A673 (cell line): Measurements from ENCODE around the gene TRPM3. TPM values are rescaled to one million over a fixed set of nuclear protein-coding genes. Genes with fewer than 3 reads are reported as not detected.

ENCODE experiments used
- BruUV-seq: library from RNA; stranded (reverse); fragments of 400-500 nt; replicated peaks from 2 replicates; lab custom pipeline; 2021; lab: Mats Ljungman, UMichigan
- CTCF ChIA-PET: fragments of 300-600 bp; sonication (Branson Sonifier 250); formaldehyde crosslinking; loops from one replicate; lab custom pipeline; 2022; ENCODE audit warnings: antibody characterized with exemption; lab: Charles Lee
- POLR2A ChIA-PET: fragments of 300-600 bp; sonication (Branson Sonifier 250); formaldehyde crosslinking; loops from one replicate; lab custom pipeline; 2022; ENCODE audit warnings: antibody characterized with exemption; ENCODE audit not compliant: low non-redundant PET; lab: Charles Lee
- DNase-seq: peaks from one replicate; pipeline ENCODE4 v3.0.0-alpha.2; 2015; ENCODE audit warnings: low spot score
- H3K27ac ChIP-seq: fragments of 200-600 bp; sonication (generic); 2 replicates; pipeline ENCODE4 v1.5.1; 2016; ENCODE audit warnings: mixed run types, low read depth, mild to moderate bottlenecking, mixed read lengths, antibody characterized with exemption, low read length; ENCODE audit not compliant: poor library complexity, severe bottlenecking
- H3K27me3 ChIP-seq: fragments of 200-600 bp; sonication (generic); replicated peaks from 2 replicates; pipeline ENCODE4 v1.6.1; 2017; ENCODE audit warnings: mixed run types, low read depth, mild to moderate bottlenecking, mixed read lengths, antibody characterized with exemption, low read length; ENCODE audit not compliant: insufficient read depth, poor library complexity
- H3K36me3 ChIP-seq: fragments of 200-600 bp; sonication (generic); 2 replicates; pipeline ENCODE4 v1.6.1; 2016; ENCODE audit warnings: mixed run types, mild to moderate bottlenecking, mixed read lengths, antibody characterized with exemption, low read length; ENCODE audit not compliant: insufficient read depth, poor library complexity, severe bottlenecking
- H3K4me1 ChIP-seq: fragments of 200-600 bp; sonication (generic); 2 replicates; pipeline ENCODE4 v1.6.1; 2017; ENCODE audit warnings: mixed run types, mild to moderate bottlenecking, mixed read lengths, antibody characterized with exemption, low read length; ENCODE audit not compliant: insufficient read depth, poor library complexity, severe bottlenecking
- H3K4me3 ChIP-seq: fragments of 200-600 bp; sonication (generic); 2 replicates; pipeline ENCODE4 v1.5.1; 2016; ENCODE audit warnings: low read depth, mixed run types, mild to moderate bottlenecking, mixed read lengths, low read length; ENCODE audit not compliant: poor library complexity, severe bottlenecking
- H3K9me3 ChIP-seq: fragments of 200-600 bp; sonication (generic); 2 replicates; pipeline ENCODE4 v1.6.1; 2016; ENCODE audit warnings: mixed run types, low read depth, mild to moderate bottlenecking, mixed read lengths, antibody characterized with exemption, low read length; ENCODE audit not compliant: poor library complexity, severe bottlenecking
- CTCF ChIP-seq: fragments of 300-800, 200-600 bp; sonication (generic); conservative IDR thresholded peaks from 2 replicates; pipeline ENCODE4 v1.5.1; 2017; ENCODE audit warnings: low read depth, mild to moderate bottlenecking, antibody characterized with exemption, low read length, moderate library complexity, mixed read lengths
- EZH2 ChIP-seq: fragments of 200-600 bp; sonication (generic); IDR thresholded peaks from 2 replicates; pipeline ENCODE4 v1.6.1; 2017; ENCODE audit warnings: borderline replicate concordance, low read depth, mild to moderate bottlenecking, mixed read lengths, antibody characterized with exemption, low read length; ENCODE audit not compliant: poor library complexity, severe bottlenecking
- intact Hi-C: fragments of 100-400 bp; cut with micrococcal nuclease; formaldehyde crosslinking; loops from one replicate; pipeline ENCODE4 v1.10.0; 2022; ENCODE audit not compliant: unreplicated experiment
- total RNA-seq: library from RNA; stranded (reverse); gene quantifications from 2 replicates; pipeline ENCODE4 v1.2.3, GENCODE V29; 2021

Gene TRPM3
- total RNA-seq, 1 experiment from 2014 or later, result not detected

GRCh38 chr9:70569070-70569772 lies 552.2 kb downstream of the TRPM3 start:
- ChIA-PET POLR2A (no interaction called here), CTCF (no interaction called here)
- H3K27me3 ChIP-seq, result peaks cover 8% of the 10 kb centered on the region
- no TSS peak for BruUV-seq
- intact Hi-C loops, result no loop called here
- TF ChIP-seq CTCF, result no peak
- TF ChIP-seq EZH2, result no peak
- H3K27ac ChIP-seq, result no peak overlapping the region
- DNase-seq, result no peak
- no peaks in the 10 kb centered on the region for H3K36me3 ChIP-seq
- no peaks in the 10 kb centered on the region for H3K9me3 ChIP-seq
- H3K4me1 ChIP-seq, result no peaks in the 10 kb centered on the region
- H3K4me3 ChIP-seq, result no peak overlapping the region

- Histone ChIP-seq H3K9me3 (no peaks in the 10 kb centered on the region), H3K27ac (no peak overlapping the region), H3K4me1 (no peaks in the 10 kb centered on the region), H3K27me3 (peaks cover 7% of the 10 kb centered on the region), H3K36me3 (no peaks in the 10 kb centered on the region), H3K4me3 (no peak overlapping the region)
- BruUV-seq, result no TSS peak
- ChIA-PET CTCF (interaction anchor here (0.5 kb wide), 1 partner anchor 359 kb away, joined by 6 read pairs; no protein-coding TSS in a partner anchor), POLR2A (no interaction called here)
- DNase-seq, result no peak
- intact Hi-C loops, result no loop called here
- TF ChIP-seq CTCF, result no peak
- no peak for TF ChIP-seq EZH2
Measured at GRCh38 chr9:70567511-70567910, 553.9 kb downstream of the TRPM3 start.

GRCh38 chr9:70566751-70567150 lies 554.7 kb downstream of the TRPM3 start:
- no peak for TF ChIP-seq EZH2
- no peak for TF ChIP-seq CTCF
- intact Hi-C loops, result no loop called here
- BruUV-seq, result no TSS peak

More at GRCh38 chr9:70566751-70567150, 554.7 kb downstream of the TRPM3 start:
- POLR2A ChIA-PET, result no interaction called here
- peaks cover 5% of the 10 kb centered on the region for H3K27me3 ChIP-seq
- no peaks in the 10 kb centered on the region for H3K4me1 ChIP-seq
- no peak overlapping the region for H3K4me3 ChIP-seq
- H3K36me3 ChIP-seq, result no peaks in the 10 kb centered on the region
- DNase-seq, result no peak
- H3K27ac ChIP-seq, result no peak overlapping the region
- H3K9me3 ChIP-seq, result no peaks in the 10 kb centered on the region
- CTCF ChIA-PET, result interaction anchor here (0.5 kb wide), 1 partner anchor 359 kb away, joined by 6 read pairs; no protein-coding TSS in a partner anchor
